ENCODE results near the gene FUBP1. TPM values are rescaled to one million over a fixed set of nuclear protein-coding genes. Genes with fewer than 3 reads are reported as not detected.

The FUBP1 gene
- total RNA-seq, 1 experiment from 2014 or later = 125 TPM

- DNase-seq (ENCODE audit: low read depth, low spot score) (no peak), ATAC-seq (peak; percentile 36; the same call in 1 of the 2 replicates)
- TF ChIP-seq ZFX (IDR thresholded peaks at IDR 0.05) = no peak
- TF ChIP-seq POLR2A (IDR thresholded peaks at IDR 0.05; ENCODE audit: borderline replicate concordance, extremely low read depth, insufficient read depth, insufficient read length) = no peak
- TF ChIP-seq CBX3 (IDR thresholded peaks at IDR 0.05; ENCODE audit: low read depth) = no peak
- no peak for TF ChIP-seq EZH2 (IDR thresholded peaks at IDR 0.05)
- TF ChIP-seq JUND (IDR thresholded peaks at IDR 0.05) = no peak
- TF ChIP-seq EGR1 (IDR thresholded peaks at IDR 0.05; ENCODE audit: low read depth) = no peak
- TF ChIP-seq, protein P1, sequence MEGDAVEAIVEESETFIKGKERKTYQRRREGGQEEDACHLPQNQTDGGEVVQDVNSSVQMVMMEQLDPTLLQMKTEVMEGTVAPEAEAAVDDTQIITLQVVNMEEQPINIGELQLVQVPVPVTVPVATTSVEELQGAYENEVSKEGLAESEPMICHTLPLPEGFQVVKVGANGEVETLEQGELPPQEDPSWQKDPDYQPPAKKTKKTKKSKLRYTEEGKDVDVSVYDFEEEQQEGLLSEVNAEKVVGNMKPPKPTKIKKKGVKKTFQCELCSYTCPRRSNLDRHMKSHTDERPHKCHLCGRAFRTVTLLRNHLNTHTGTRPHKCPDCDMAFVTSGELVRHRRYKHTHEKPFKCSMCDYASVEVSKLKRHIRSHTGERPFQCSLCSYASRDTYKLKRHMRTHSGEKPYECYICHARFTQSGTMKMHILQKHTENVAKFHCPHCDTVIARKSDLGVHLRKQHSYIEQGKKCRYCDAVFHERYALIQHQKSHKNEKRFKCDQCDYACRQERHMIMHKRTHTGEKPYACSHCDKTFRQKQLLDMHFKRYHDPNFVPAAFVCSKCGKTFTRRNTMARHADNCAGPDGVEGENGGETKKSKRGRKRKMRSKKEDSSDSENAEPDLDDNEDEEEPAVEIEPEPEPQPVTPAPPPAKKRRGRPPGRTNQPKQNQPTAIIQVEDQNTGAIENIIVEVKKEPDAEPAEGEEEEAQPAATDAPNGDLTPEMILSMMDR (IDR thresholded peaks at IDR 0.05 in 2 of 3, conservative IDR thresholded peaks at IDR 0.05 in 1 of 3; ENCODE audit: borderline replicate concordance in 1 of 3, insufficient read depth in 1 of 3, low read depth in 2 of 3, low read length in 2 of 3) = no peak
- TF ChIP-seq CEBPB (IDR thresholded peaks at IDR 0.05; ENCODE audit: low read depth) = no peak
- TF ChIP-seq SIN3A (IDR thresholded peaks at IDR 0.05; ENCODE audit: low read depth) = no peak
- POLR2A ChIA-PET = no interaction called here
- CTCF ChIA-PET = no interaction called here
- no TSS peak for BruUV-seq (replicated peaks)
- Histone ChIP-seq H3K4me1 (ENCODE audit: control insufficient read depth in 1 of 2, insufficient read depth in 2 of 2, low read length in 2 of 2) (peaks cover 0 to 13% of the 10 kb centered on the region in 2 experiments; a peak in 1 of 4 replicates), H3K27me3 (ENCODE audit: insufficient read depth, low read length) (no peaks in the 10 kb centered on the region), H3K9me3 (ENCODE audit: control insufficient read depth in 1 of 2, insufficient read depth in 1 of 2, low read depth in 1 of 2, low read length in 2 of 2) (no peaks in the 10 kb centered on the region), H3K4me2 (ENCODE audit: low read length) (no peak overlapping the region), H3K9me2 (ENCODE audit: insufficient read depth) (no peaks in the 10 kb centered on the region), H3K4me3 (replicated peaks in 1 of 2; ENCODE audit: low read depth in 1 of 2, low read length in 2 of 2) (no peak overlapping the region), H4K20me1 (ENCODE audit: insufficient read depth) (no peaks in the 10 kb centered on the region), H2AFZ (ENCODE audit: low read depth, low read length, poor library complexity, severe bottlenecking) (no peak overlapping the region), H3K36me3 (ENCODE audit: control insufficient read depth in 1 of 2, insufficient read depth in 2 of 2, low read length in 2 of 2) (no peaks in the 10 kb centered on the region), H3K9ac (ENCODE audit: low read length) (no peak overlapping the region), H3K27ac (ENCODE audit: low read depth, low read length) (no peak overlapping the region), H3K79me2 (ENCODE audit: insufficient read depth, low read length) (peaks cover 85% of the 10 kb centered on the region)
- intact Hi-C loops (cut with micrococcal nuclease) = no loop called here
- RAD21 ChIA-PET (ENCODE audit: low non-redundant PET in 1 of 2, low total read pairs in 2 of 2, uncharacterized antibody in 2 of 2, unreplicated experiment in 2 of 2) = no interaction called here
Observed at GRCh38 chr1:77986810-77987209, 7.9 kb upstream of the FUBP1 start.

- CTCF ChIA-PET = no interaction called here
- RAD21 ChIA-PET (ENCODE audit: low non-redundant PET in 1 of 2, low total read pairs in 2 of 2, uncharacterized antibody in 2 of 2, unreplicated experiment in 2 of 2) = no interaction called here
- TF ChIP-seq, protein P1 (IDR thresholded peaks at IDR 0.05 in 2 of 3, conservative IDR thresholded peaks at IDR 0.05 in 1 of 3; ENCODE audit: borderline replicate concordance in 1 of 3, insufficient read depth in 1 of 3, low read depth in 2 of 3, low read length in 2 of 3) = no peak
- TF ChIP-seq SRF (IDR thresholded peaks at IDR 0.05; ENCODE audit: low read depth) (no peak), TCF7L2 (IDR thresholded peaks at IDR 0.05; ENCODE audit: borderline replicate concordance, extremely low read depth, insufficient read depth, insufficient read length) (no peak), POLR2A (IDR thresholded peaks at IDR 0.05; ENCODE audit: borderline replicate concordance, extremely low read depth, insufficient read depth, insufficient read length) (no peak), REST (IDR thresholded peaks at IDR 0.05; ENCODE audit: low read depth) (no peak), ZFX (IDR thresholded peaks at IDR 0.05) (no peak), CEBPB (IDR thresholded peaks at IDR 0.05; ENCODE audit: low read depth) (no peak), ATF3 (IDR thresholded peaks at IDR 0.05) (no peak)
Observed at GRCh38 chr1:77984629-77985028, 5.8 kb upstream of the FUBP1 start.

More at GRCh38 chr1:77984629-77985028, 5.8 kb upstream of the FUBP1 start:
- Histone ChIP-seq H3K4me2 (ENCODE audit: low read length) (no peak overlapping the region), H3K27me3 (ENCODE audit: insufficient read depth, low read length) (no peaks in the 10 kb centered on the region), H3K9me3 (ENCODE audit: control insufficient read depth in 1 of 2, insufficient read depth in 1 of 2, low read depth in 1 of 2, low read length in 2 of 2) (no peaks in the 10 kb centered on the region), H3K36me3 (ENCODE audit: control insufficient read depth in 1 of 2, insufficient read depth in 2 of 2, low read length in 2 of 2) (no peaks in the 10 kb centered on the region), H3K79me2 (ENCODE audit: insufficient read depth, low read length) (peaks cover 88% of the 10 kb centered on the region), H3K4me3 (replicated peaks in 1 of 2; ENCODE audit: low read depth in 1 of 2, low read length in 2 of 2) (no peak overlapping the region), H4K20me1 (ENCODE audit: insufficient read depth) (no peaks in the 10 kb centered on the region), H3K9me2 (ENCODE audit: insufficient read depth) (no peaks in the 10 kb centered on the region), H3K4me1 (ENCODE audit: control insufficient read depth in 1 of 2, insufficient read depth in 2 of 2, low read length in 2 of 2) (peaks cover 5 to 13% of the 10 kb centered on the region in 2 experiments), H2AFZ (ENCODE audit: low read depth, low read length, poor library complexity, severe bottlenecking) (no peak overlapping the region), H3K9ac (ENCODE audit: low read length) (no peak overlapping the region), H3K27ac (ENCODE audit: low read depth, low read length) (no peak overlapping the region)
- BruUV-seq (replicated peaks) = no TSS peak
- no peak for ATAC-seq
- intact Hi-C loops (cut with micrococcal nuclease) = no loop called here
- POLR2A ChIA-PET = interaction anchor here (2.7 kb wide), 1 partner anchor 20 kb away, joined by 8 read pairs; the partner anchor contains the start of gene DNAJB4
- no peak for DNase-seq (ENCODE audit: low read depth, low spot score)
